ENCODE data around the gene SOX14. TPM values are rescaled to one million over a fixed set of nuclear protein-coding genes. Genes with fewer than 3 reads are reported as not detected.

Gene SOX14
- total RNA-seq, 1 experiment from 2014 or later: not detected

DNA sequence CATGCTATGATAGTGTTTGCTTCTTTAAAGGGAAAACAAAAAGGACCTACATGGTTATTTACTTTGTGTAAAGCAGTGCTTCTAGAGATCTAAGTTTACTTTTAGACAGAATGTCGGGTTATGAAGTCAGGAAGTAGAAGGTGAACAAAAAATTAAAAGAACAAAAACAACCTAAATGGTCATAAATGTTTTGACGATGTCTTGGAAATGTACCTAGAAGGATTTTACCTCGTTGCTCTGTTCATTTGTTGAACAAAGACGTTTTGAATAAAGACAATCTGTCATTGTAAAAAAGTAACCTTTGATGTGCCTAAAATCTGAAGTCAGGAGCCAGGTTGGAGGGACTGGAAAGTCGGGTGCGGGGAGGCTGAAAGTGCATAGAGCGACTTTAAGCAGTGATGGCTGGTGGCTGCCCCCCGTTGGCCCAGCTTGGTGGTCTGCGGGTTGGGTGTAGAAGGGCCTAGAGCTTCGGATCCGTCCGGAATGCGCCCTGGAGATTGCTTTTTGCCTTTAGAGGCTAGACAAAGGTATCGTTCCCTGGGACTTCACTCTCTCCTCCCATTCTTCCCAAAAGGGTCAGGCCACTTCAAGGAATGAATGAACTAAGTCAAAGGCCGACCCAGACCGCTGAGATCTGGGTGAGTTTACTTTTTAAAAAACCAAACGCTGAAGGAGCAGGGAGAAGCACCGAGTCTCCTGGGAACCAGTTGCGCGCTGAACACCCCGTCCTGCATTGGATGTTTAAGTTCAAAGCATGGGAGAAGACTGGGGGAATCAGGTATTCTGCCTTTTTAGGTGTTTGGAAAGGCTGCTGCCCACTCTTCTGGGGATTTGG lies 2.1 kb downstream of the SOX14 start:
- Histone ChIP-seq H3K9me3 (ENCODE audit: low read length) (no peaks in the 10 kb centered on the region), H3K27me3 (ENCODE audit: low read length) (no peaks in the 10 kb centered on the region), H3K4me1 (ENCODE audit: low read length) (no peaks in the 10 kb centered on the region)

DNA sequence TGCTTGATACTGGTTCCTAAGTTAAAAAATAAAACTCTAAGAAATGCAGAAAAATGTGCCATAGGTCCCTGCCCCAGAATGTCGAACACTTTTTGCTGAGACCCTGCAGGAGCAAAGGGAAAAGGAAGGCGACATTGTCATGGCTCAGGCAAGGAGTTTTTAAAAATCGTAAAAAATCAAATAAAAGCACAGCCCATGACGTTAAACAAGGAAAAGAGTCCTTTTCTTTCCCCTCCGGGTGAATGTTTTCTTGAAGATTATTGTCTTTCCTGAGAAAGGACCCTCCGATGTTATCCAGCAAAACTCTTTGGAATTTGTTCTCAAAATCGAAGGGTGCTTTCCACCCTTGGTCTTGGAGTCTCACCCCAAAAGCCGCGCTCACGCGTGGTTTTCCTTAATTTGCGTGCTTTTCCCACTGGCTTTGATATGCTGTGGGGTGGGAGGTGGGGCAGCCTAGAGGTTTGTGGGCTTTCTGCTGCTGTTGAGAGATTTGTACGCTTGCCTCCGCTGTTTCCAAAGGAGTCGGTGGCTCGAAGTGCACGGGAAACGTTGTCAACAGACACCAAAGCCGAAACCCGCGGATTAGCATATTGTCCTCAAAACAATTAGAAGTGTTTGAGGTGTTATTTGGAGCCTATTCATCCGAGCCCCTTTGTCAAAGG lies 2.9 kb downstream of the SOX14 start:
- no peak overlapping the region for H3K4me3 ChIP-seq (ENCODE audit: low read length)
- no peak overlapping the region for H2AFZ ChIP-seq (ENCODE audit: low read length)
- no peak overlapping the region for H3K4me2 ChIP-seq (ENCODE audit: low read depth, low read length, poor library complexity, severe bottlenecking)
- H3K9me3 ChIP-seq (ENCODE audit: low read length): no peaks in the 10 kb centered on the region
- H3K9me2 ChIP-seq (replicated peaks; ENCODE audit: insufficient read depth, low read length): no peaks in the 10 kb centered on the region
- no peaks in the 10 kb centered on the region for H3K4me1 ChIP-seq (ENCODE audit: low read length)
- no peak overlapping the region for H3K27ac ChIP-seq (ENCODE audit: low read length)
- no peak overlapping the region for H3K9ac ChIP-seq (ENCODE audit: low read length)
- H3K27me3 ChIP-seq (ENCODE audit: low read length): no peaks in the 10 kb centered on the region
- DNase-seq: no peak
- H3K36me3 ChIP-seq (ENCODE audit: insufficient read depth, low read length): no peaks in the 10 kb centered on the region
- no peaks in the 10 kb centered on the region for H3K79me2 ChIP-seq (ENCODE audit: low read length)
- H4K20me1 ChIP-seq (ENCODE audit: insufficient read depth, low read depth, low read length): no peaks in the 10 kb centered on the region

More for the DNA sequence above, 2.1 kb downstream of the SOX14 start:
- Histone ChIP-seq H2AFZ (ENCODE audit: low read length) (no peak overlapping the region), H3K9ac (ENCODE audit: low read length) (no peak overlapping the region), H3K27ac (ENCODE audit: low read length) (no peak overlapping the region), H3K9me2 (replicated peaks; ENCODE audit: insufficient read depth, low read length) (no peaks in the 10 kb centered on the region), H3K36me3 (ENCODE audit: insufficient read depth, low read length) (no peaks in the 10 kb centered on the region), H3K79me2 (ENCODE audit: low read length) (no peaks in the 10 kb centered on the region), H3K4me3 (ENCODE audit: low read length) (no peak overlapping the region), H3K4me2 (ENCODE audit: low read depth, low read length, poor library complexity, severe bottlenecking) (no peak overlapping the region), H4K20me1 (ENCODE audit: insufficient read depth, low read depth, low read length) (no peaks in the 10 kb centered on the region)
- no peak for DNase-seq

DNA sequence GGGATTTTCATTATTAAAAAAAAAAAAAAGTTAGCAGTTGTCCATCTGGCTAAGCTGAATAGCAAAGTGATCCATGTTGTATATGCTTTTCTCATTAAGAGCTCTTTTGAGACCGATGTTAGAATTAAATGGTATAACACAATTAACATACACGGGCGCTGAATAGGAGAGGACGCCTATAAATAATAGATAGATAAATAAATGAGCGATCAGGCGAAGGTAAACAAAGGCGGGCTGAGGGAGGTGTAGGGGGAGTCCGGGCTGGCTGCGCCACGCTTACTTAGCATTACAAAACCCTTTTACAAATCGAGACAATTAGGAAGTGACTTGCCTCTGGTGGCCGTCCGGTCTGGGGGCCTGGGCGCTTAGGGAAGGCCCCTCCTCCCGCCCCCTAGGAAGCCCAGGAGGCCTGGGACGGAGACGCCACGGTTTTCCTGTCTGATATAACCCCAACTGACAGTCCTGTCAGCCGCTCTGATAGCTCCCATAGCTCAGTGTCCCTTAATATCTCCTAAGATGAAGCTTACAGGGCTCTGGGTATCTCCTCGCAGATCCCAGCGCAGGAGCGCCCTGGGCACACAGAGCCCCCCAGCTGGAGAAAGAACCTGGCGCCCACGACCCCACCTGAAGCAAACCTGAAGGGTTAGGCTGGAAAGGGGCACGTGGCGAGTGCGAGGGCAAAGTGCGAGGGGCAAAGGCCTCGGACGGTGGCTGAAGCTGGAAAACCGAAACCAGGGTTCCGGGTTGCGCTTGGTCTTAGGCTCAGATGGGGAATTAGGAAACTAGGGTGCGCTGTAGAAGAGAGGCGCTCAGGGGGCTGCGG lies 3.6 kb downstream of the SOX14 start:
- no peaks in the 10 kb centered on the region for H3K36me3 ChIP-seq (ENCODE audit: insufficient read depth, low read length)
- no peak overlapping the region for H3K4me2 ChIP-seq (ENCODE audit: low read depth, low read length, poor library complexity, severe bottlenecking)
- no peaks in the 10 kb centered on the region for H3K9me2 ChIP-seq (replicated peaks; ENCODE audit: insufficient read depth, low read length)
- H2AFZ ChIP-seq (ENCODE audit: low read length): no peak overlapping the region
- no peak overlapping the region for H3K4me3 ChIP-seq (ENCODE audit: low read length)
- H4K20me1 ChIP-seq (ENCODE audit: insufficient read depth, low read depth, low read length): no peaks in the 10 kb centered on the region
- no peak overlapping the region for H3K9ac ChIP-seq (ENCODE audit: low read length)
- no peak for DNase-seq
- H3K27ac ChIP-seq (ENCODE audit: low read length): no peak overlapping the region
- no peaks in the 10 kb centered on the region for H3K27me3 ChIP-seq (ENCODE audit: low read length)
- no peaks in the 10 kb centered on the region for H3K9me3 ChIP-seq (ENCODE audit: low read length)
- H3K79me2 ChIP-seq (ENCODE audit: low read length): no peaks in the 10 kb centered on the region
- no peaks in the 10 kb centered on the region for H3K4me1 ChIP-seq (ENCODE audit: low read length)

DNA sequence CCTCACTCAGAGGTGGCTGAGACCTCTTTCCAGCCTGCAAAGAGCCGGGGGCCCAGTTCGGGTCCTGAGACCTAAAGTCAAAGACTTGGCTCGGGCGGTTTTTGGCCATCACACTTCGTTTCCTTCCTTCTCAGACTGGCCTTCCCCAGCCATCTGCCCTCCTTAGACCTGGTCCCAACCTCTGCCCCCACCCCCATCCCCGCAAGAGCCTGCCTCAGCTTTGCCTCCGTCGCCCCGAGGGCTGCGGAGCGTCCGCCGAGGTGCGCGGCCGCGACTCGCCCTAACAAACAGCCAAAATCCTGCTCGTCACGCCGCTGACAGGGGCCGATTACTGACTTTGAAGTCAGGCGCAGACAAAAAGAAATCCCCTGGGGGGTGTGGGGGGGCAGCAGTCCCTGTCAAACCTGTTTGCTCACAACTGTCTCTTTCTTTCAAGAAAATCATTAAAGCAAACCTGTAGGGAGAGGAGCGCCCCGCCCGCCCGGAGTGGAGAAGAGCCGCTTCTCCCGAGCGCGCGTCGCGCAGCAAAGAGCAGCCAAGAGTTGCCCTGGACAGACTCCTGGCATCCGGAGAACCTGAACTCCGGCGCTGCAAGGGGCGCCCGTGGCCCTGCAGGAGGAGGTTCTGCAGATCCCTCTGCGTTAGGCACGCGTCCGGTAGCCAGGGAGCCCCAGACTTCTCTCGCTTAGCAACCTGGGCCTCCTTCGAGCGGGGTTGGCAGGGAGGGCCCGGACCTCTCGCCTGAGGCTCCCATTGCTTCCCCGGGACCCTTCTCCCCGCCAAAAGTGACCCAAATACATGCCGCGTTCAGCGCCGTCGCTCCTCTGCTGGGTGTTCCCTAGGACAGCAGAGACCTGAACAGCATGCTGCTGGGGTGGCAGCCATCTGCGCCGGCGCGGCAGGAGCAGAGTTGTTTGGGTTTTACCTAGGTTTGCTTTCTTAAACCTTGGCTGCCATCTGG lies 4.5 kb downstream of the SOX14 start:
- H4K20me1 ChIP-seq (ENCODE audit: insufficient read depth, low read depth, low read length): no peaks in the 10 kb centered on the region
- H2AFZ ChIP-seq (ENCODE audit: low read length): no peak overlapping the region
- H3K27me3 ChIP-seq (ENCODE audit: low read length): no peaks in the 10 kb centered on the region
- no peaks in the 10 kb centered on the region for H3K9me2 ChIP-seq (replicated peaks; ENCODE audit: insufficient read depth, low read length)
- H3K9ac ChIP-seq (ENCODE audit: low read length): no peak overlapping the region
- H3K36me3 ChIP-seq (ENCODE audit: insufficient read depth, low read length): no peaks in the 10 kb centered on the region
- no peak overlapping the region for H3K4me3 ChIP-seq (ENCODE audit: low read length)
- H3K79me2 ChIP-seq (ENCODE audit: low read length): no peaks in the 10 kb centered on the region
- H3K4me1 ChIP-seq (ENCODE audit: low read length): no peaks in the 10 kb centered on the region
- H3K4me2 ChIP-seq (ENCODE audit: low read depth, low read length, poor library complexity, severe bottlenecking): no peak overlapping the region
- no peak for DNase-seq
- H3K9me3 ChIP-seq (ENCODE audit: low read length): no peaks in the 10 kb centered on the region
- no peak overlapping the region for H3K27ac ChIP-seq (ENCODE audit: low read length)

DNA sequence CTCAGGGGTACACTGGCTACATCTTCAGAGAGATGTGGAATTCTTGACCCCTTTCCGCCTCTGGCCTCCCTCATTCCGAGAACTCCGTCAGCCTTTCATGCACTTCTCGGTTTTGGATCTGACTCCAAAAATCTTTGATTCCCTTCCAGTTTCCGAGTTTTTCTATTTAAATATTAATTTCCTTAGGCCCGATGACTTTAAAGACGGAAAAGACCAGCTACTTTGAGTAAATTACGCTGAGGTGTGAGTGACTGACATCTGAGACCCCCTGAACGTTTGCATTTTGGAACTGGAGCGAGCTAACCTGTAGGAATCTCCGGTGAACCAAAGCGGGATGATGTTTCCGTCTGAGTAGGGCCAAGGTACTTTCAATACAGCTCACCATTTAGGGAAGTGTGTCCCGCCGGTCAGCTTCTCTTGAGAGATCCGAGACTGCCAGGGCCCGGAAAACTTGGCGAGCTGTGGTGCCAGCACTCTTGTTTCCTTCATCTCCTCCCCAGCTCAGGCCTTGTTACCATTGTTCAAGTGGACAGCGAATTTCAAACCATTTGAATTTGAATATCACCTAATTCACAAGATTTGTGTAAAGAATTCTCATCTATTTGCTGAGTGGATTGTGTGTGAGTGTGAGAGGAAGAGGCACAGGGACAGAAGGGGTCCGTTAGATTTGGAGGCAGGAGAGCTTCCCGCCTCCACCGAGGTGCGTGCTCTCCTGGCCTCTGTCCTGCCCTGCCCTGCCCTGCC lies 5.4 kb downstream of the SOX14 start:
- no peaks in the 10 kb centered on the region for H3K27me3 ChIP-seq (ENCODE audit: low read length)

DNA sequence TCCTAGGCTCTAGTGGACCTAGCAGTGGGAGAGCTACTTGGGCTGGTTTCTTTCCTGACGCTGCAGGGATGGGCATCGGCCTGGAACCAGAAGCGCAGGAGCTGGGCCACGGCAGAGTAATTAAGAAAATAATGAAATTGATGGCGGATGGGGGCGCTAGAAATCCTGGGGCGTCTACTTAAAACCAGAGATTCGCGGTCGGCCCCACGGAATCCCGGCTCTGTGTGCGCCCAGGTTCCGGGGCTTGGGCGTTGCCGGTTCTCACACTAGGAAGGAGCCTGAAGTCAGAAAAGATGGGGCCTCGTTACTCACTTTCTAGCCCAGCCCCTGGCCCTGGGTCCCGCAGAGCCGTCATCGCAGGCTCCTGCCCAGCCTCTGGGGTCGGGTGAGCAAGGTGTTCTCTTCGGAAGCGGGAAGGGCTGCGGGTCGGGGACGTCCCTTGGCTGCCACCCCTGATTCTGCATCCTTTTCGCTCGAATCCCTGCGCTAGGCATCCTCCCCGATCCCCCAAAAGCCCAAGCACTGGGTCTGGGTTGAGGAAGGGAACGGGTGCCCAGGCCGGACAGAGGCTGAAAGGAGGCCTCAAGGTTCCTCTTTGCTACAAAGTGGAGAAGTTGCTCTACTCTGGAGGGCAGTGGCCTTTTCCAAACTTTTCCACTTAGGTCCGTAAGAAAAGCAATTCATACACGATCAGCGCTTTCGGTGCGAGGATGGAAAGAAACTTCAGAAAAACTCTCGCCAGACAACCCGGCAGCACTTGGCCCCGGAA lies 6.1 kb downstream of the SOX14 start:
- no peak for DNase-seq
- no peaks in the 10 kb centered on the region for H3K79me2 ChIP-seq (ENCODE audit: low read length)
- H3K36me3 ChIP-seq (ENCODE audit: insufficient read depth, low read length): no peaks in the 10 kb centered on the region
- H3K4me2 ChIP-seq (ENCODE audit: low read depth, low read length, poor library complexity, severe bottlenecking): no peak overlapping the region
- H4K20me1 ChIP-seq (ENCODE audit: insufficient read depth, low read depth, low read length): no peaks in the 10 kb centered on the region
- no peaks in the 10 kb centered on the region for H3K9me3 ChIP-seq (ENCODE audit: low read length)
- H2AFZ ChIP-seq (ENCODE audit: low read length): no peak overlapping the region
- H3K27me3 ChIP-seq (ENCODE audit: low read length): no peaks in the 10 kb centered on the region
- H3K9me2 ChIP-seq (replicated peaks; ENCODE audit: insufficient read depth, low read length): no peaks in the 10 kb centered on the region
- H3K9ac ChIP-seq (ENCODE audit: low read length): no peak overlapping the region
- H3K4me3 ChIP-seq (ENCODE audit: low read length): no peak overlapping the region
- H3K4me1 ChIP-seq (ENCODE audit: low read length): no peaks in the 10 kb centered on the region
- no peak overlapping the region for H3K27ac ChIP-seq (ENCODE audit: low read length)

More for the DNA sequence above, 5.4 kb downstream of the SOX14 start:
- Histone ChIP-seq H2AFZ (ENCODE audit: low read length) (no peak overlapping the region), H3K9me2 (replicated peaks; ENCODE audit: insufficient read depth, low read length) (no peaks in the 10 kb centered on the region), H3K79me2 (ENCODE audit: low read length) (no peaks in the 10 kb centered on the region), H3K4me1 (ENCODE audit: low read length) (no peaks in the 10 kb centered on the region), H3K9ac (ENCODE audit: low read length) (no peak overlapping the region), H3K4me2 (ENCODE audit: low read depth, low read length, poor library complexity, severe bottlenecking) (no peak overlapping the region), H4K20me1 (ENCODE audit: insufficient read depth, low read depth, low read length) (no peaks in the 10 kb centered on the region), H3K9me3 (ENCODE audit: low read length) (no peaks in the 10 kb centered on the region), H3K27ac (ENCODE audit: low read length) (no peak overlapping the region), H3K4me3 (ENCODE audit: low read length) (no peak overlapping the region), H3K36me3 (ENCODE audit: insufficient read depth, low read length) (no peaks in the 10 kb centered on the region)
- no peak for DNase-seq

All from Karpas-422 (cell line).